ENCODE data around the gene TMEM247. TPM values are rescaled to one million over a fixed set of nuclear protein-coding genes. Genes with fewer than 3 reads are reported as not detected.

Gene TMEM247
- total RNA-seq, 4 donors from 2014 or later, result not detected

GRCh38 chr2:46493241-46493970 lies 14.0 kb downstream of the TMEM247 start:
- H3K27ac ChIP-seq, result no peak overlapping the region

DNA sequence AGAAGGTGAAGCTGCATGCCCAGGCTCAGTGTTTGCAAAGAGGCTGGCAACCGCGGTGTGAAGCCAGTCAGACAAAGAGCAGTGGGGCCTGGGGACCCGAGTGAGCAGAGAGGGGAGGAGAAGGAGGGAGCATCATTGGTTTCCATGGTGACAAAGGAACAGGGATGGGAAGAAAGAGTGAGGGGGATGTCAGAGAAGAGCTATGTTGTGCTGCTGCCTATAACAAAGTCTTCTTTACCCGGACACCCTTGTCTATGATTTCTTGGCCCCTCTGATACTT lies 14.5 kb downstream of the TMEM247 start:
- WGBS, result 44% methylated on average over 4 of the region's 4 CpGs
- Histone ChIP-seq H3K9me3 (no peaks in the 10 kb centered on the region), H3K36me3 (no peaks in the 10 kb centered on the region), H3K27me3 (no peaks in the 10 kb centered on the region), H3K27ac (no peak overlapping the region), H3K4me3 (no peak overlapping the region), H3K4me1 (peaks cover 8% of the 10 kb centered on the region)
- DNase-seq (ENCODE audit: low spot score in 2 of 2), result no peak
- no peak for TF ChIP-seq POLR2A (IDR thresholded peaks at IDR 0.05)
- TF ChIP-seq, protein P1, sequence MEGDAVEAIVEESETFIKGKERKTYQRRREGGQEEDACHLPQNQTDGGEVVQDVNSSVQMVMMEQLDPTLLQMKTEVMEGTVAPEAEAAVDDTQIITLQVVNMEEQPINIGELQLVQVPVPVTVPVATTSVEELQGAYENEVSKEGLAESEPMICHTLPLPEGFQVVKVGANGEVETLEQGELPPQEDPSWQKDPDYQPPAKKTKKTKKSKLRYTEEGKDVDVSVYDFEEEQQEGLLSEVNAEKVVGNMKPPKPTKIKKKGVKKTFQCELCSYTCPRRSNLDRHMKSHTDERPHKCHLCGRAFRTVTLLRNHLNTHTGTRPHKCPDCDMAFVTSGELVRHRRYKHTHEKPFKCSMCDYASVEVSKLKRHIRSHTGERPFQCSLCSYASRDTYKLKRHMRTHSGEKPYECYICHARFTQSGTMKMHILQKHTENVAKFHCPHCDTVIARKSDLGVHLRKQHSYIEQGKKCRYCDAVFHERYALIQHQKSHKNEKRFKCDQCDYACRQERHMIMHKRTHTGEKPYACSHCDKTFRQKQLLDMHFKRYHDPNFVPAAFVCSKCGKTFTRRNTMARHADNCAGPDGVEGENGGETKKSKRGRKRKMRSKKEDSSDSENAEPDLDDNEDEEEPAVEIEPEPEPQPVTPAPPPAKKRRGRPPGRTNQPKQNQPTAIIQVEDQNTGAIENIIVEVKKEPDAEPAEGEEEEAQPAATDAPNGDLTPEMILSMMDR (IDR thresholded peaks at IDR 0.05), result no peak
- TF ChIP-seq EP300 (IDR thresholded peaks at IDR 0.05), result no peak
- TF ChIP-seq POLR2AphosphoS5 (IDR thresholded peaks at IDR 0.05), result no peak

More at GRCh38 chr2:46493241-46493970, 14.0 kb downstream of the TMEM247 start:
- Histone ChIP-seq H3K4me3 (no peak overlapping the region), H3K9me3 (no peaks in the 10 kb centered on the region), H3K36me3 (no peaks in the 10 kb centered on the region), H3K27me3 (no peaks in the 10 kb centered on the region), H3K4me1 (peaks cover 8% of the 10 kb centered on the region)
- WGBS, result 40% methylated on average over 8 of the region's 8 CpGs
- no peak for DNase-seq (ENCODE audit: low spot score in 2 of 2)
- TF ChIP-seq POLR2A (IDR thresholded peaks at IDR 0.05) (no peak), POLR2AphosphoS5 (IDR thresholded peaks at IDR 0.05) (no peak), EP300 (IDR thresholded peaks at IDR 0.05) (no peak)
- TF ChIP-seq, protein P1 (IDR thresholded peaks at IDR 0.05), result no peak

GRCh38 chr2:46494596-46494995 lies 15.2 kb downstream of the TMEM247 start:
- no peak overlapping the region for H3K4me3 ChIP-seq
- 89% methylated on average over 4 of the region's 4 CpGs for WGBS
- TF ChIP-seq, protein P1 (IDR thresholded peaks at IDR 0.05), result no peak
- TF ChIP-seq EP300 (IDR thresholded peaks at IDR 0.05), result no peak
- no peak for TF ChIP-seq POLR2AphosphoS5 (IDR thresholded peaks at IDR 0.05)
- no peak for TF ChIP-seq POLR2A (IDR thresholded peaks at IDR 0.05)
- H3K36me3 ChIP-seq, result no peaks in the 10 kb centered on the region
- no peaks in the 10 kb centered on the region for H3K27me3 ChIP-seq
- no peak overlapping the region for H3K27ac ChIP-seq
- no peak for DNase-seq (ENCODE audit: low spot score in 2 of 2)
- H3K9me3 ChIP-seq, result no peaks in the 10 kb centered on the region
- peaks cover 10% of the 10 kb centered on the region for H3K4me1 ChIP-seq

DNA sequence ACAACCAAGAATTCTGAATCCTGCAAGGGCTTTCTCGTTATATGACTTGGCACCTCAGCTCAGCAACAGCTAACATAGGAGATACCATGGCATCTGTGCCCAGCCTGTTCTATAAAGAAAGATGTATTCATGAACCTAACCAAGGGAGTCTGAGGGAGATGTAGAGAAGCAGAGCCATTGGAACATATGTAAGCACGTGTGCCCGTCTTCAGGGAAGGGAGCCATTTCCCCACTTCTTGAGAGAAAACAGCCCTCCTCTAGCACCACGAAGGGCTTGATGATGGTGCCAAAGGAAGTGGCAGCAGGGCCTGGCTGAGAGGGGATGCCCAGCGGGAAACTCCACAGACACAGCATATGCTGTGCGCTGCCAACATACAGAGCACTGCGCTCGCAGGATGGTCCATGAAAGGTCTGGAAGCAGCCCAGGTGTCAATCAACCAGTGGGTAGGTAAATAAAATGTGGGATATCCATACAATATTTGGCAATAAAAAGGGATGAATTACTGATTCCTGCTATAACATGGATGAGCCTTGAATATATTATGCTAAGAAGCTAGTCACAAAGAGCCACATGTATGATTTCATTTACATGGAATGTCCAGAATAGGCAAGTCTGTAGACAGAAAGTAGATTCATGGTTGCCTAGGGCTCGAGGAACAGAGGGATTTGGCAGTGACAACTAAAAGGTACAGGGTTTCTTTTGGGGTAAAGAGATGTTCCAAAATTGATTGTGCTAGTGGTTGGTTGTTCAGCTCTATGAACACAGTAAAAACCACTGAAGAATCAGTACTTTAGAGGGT lies 16.1 kb downstream of the TMEM247 start:
- Histone ChIP-seq H3K27me3 (no peaks in the 10 kb centered on the region), H3K36me3 (no peaks in the 10 kb centered on the region), H3K4me3 (no peak overlapping the region), H3K4me1 (peaks cover 15% of the 10 kb centered on the region), H3K9me3 (no peaks in the 10 kb centered on the region), H3K27ac (no peak overlapping the region)
- TF ChIP-seq EP300 (IDR thresholded peaks at IDR 0.05) (no peak), POLR2A (IDR thresholded peaks at IDR 0.05) (no peak), POLR2AphosphoS5 (IDR thresholded peaks at IDR 0.05) (no peak)
- TF ChIP-seq, protein P1 (IDR thresholded peaks at IDR 0.05), result no peak
- 77% methylated on average over 9 of the region's 9 CpGs for WGBS
- DNase-seq (ENCODE audit: low spot score in 2 of 2), result no peak

DNA sequence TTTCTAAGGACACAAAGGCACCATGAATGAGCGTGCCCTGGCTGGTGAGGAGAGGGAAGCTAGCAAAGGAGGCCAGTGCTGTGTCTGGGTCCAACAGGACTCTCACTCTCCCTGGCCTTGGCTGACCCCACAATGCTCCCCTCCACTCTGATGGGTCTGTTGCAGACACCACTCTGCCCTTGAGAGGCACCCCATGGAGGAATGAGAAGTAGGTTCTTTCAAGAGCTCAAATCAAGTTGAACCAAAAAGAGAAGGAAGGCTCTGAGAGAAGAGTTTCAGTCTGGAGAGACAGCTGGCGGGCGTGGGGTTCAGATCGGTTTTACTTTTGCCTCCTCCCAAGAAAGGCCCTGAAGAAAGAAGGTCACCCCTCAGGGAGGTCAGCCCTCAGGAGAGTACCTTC lies 18.4 kb downstream of the TMEM247 start:
- H3K27ac ChIP-seq, result no peak overlapping the region
- no peak overlapping the region for H3K4me3 ChIP-seq
- 92% methylated on average over 4 of the region's 4 CpGs for WGBS
- no peak for DNase-seq (ENCODE audit: low spot score in 2 of 2)
- no peaks in the 10 kb centered on the region for H3K9me3 ChIP-seq
- peaks cover 16% of the 10 kb centered on the region for H3K4me1 ChIP-seq
- no peaks in the 10 kb centered on the region for H3K27me3 ChIP-seq
- TF ChIP-seq, protein P1 (IDR thresholded peaks at IDR 0.05), result no peak
- TF ChIP-seq EP300 (IDR thresholded peaks at IDR 0.05), result no peak
- TF ChIP-seq POLR2AphosphoS5 (IDR thresholded peaks at IDR 0.05), result no peak
- no peak for TF ChIP-seq POLR2A (IDR thresholded peaks at IDR 0.05)
- H3K36me3 ChIP-seq, result no peaks in the 10 kb centered on the region

Measured in suprapubic skin (tissue), 4 donors.